PC-9 (cell line): ENCODE data around the gene CTSH.

ENCODE experiments used
- CTCF ChIP-seq: fragments of 200-600 bp; sonication (generic); conservative IDR thresholded peaks from 2 replicates; pipeline ENCODE4 v1.6.1; 2017; ENCODE audit warnings: mixed run types, antibody characterized with exemption, mild to moderate bottlenecking, moderate library complexity
- EZH2 ChIP-seq: fragments of 200-600 bp; sonication (generic); IDR thresholded peaks from 2 replicates; pipeline ENCODE4 v1.8.0; 2017; ENCODE audit warnings: antibody characterized with exemption, low read depth

GRCh38 chr15:78950902-78951840 lies 6.3 kb upstream of the CTSH start:
- no peak for TF ChIP-seq CTCF
- no peak for TF ChIP-seq EZH2
